ENCODE data around the gene ADGRF3. TPM values are rescaled to one million over a fixed set of nuclear protein-coding genes. Genes with fewer than 3 reads are reported as not detected.
"Not testable (repeated sequence)": the region's sequence is repeated elsewhere in the genome, so short reads cannot be mapped to it uniquely, and the experiment has no call there.

Gene ADGRF3
- under 0.01 TPM for total RNA-seq

DNA sequence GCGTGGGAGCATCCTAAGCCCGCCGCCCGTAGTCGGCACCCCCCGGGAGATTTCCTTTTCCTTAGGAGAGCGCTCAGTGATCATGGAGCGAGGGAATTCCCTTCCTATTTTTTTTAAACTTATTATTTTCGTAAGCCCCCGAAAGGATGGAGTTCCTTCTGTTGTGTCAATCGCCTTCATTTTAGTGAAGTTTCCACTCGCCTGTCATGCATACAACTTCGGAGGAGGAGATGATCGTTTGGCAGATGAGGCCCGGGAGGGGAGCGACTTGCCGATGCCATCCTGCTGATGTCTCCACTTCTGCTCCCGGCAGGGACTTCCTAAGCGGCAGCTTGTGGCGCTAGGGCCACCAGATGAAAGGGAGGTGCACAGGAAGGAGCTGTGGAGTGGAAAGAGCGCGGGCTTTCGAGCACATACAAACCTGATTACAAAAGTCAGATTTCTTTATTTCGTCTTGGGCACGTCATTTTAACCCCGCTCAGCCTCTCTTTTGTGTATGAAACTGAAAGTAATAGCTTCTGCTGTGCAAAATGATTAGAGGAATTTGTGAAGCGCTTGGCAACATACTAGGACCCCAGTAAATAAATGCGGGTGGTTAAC is at the start of gene ADGRF3:
Gene ADGRF3, minus strand, starts transcription at position 336 of the 600 bp plus-strand sequence. CDS start 555 bp downstream, outside the sequence.
- FAIRE-seq, result no peak
- DNase-seq (ENCODE audit: low spot score in 2 of 2), result peak in 1 of 2 donors; percentile 33

DNA sequence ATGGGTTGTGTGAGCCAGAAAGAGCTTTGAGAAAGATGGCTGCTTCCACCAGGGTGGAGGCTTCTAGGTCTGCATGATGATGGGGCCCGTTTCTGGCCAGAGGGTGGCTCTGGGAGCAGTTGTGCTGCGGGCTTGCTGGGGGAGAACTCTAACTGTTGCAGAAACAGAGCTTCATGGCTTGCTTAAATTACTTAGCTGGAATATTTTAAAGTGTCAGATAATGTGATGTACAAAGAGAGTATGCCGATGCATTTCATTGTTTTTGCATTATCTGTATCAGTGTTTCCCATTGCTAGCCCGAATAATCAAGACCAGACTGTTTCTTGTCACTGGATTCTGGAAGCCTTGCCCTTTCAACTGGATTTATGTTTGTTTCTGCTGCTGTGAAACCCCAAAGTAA is 48.8 kb upstream of the ADGRF3 start:
- DNase-seq (ENCODE audit: low spot score in 2 of 2) (no peak), FAIRE-seq (no peak)

GRCh38 chr2:26394694-26395093 is 48.1 kb upstream of the ADGRF3 start:
- DNase-seq (ENCODE audit: low spot score in 2 of 2), result no peak
- FAIRE-seq, result no peak

DNA sequence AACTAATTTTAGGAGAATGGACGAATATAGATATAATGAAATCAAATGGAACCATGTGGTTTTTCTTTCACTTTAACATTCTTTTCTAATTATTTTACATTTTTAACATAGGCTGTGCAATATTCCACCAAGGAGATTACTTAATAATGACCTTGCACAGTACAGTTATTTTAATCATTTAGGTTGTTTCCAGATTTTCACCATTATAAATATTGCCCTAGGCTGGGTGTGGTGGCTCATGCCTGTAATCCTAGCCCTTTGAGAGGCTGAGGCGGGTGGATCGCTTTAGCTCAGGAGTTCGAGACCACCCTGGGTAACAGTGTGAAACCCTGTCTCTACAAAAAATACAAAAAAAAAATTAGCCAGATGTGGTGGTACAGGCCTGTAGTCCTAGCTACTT is 40.6 kb upstream of the ADGRF3 start:
- DNase-seq (ENCODE audit: low spot score in 2 of 2), result no peak
- FAIRE-seq, result no peak

- FAIRE-seq, result no peak
These were observed 38.0 kb upstream of the ADGRF3 start for GRCh38 chr2:26384597-26384996.

DNA sequence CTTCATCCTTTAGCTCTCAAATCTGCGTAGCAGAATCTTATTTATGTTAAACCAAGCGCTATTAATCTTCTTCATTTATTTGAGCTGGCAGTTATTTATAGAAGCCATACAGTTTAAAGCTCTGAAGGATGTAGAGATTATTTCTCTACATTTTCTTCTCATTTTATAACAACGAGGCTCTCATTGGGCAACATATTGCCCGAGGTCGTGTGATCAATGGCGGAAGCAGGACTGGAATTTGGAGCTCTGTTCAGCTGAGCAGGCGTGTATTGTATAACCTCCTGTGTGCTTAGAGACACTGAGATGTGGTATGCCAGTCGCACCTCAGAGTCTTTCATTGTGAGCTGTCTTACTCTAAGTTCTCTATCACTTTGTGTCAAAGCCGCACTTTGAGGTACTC is 37.6 kb upstream of the ADGRF3 start:
- FAIRE-seq, result no peak

More at GRCh38 chr2:26384597-26384996, 38.0 kb upstream of the ADGRF3 start:
- no peak for DNase-seq (ENCODE audit: low spot score in 2 of 2)

DNA sequence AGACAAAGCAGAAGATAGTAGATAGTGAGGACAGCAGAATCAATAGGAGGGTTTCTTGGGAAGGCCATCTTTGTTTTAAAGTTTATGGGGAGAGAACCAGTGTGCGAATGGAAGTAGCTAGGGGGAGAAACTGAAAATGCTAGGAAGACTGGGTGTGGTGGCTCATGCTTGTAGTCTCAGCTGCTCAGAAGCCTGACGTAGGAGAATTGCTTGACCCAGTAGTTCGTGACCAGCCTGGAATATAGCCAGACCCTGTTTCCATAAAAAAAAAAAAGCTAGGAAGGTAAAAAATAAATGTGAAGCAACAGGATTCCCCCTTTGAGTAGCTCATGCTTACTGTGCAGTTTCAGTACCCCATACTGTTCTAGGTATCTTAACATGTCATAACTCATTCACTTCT is 36.0 kb upstream of the ADGRF3 start:
- DNase-seq (ENCODE audit: low spot score in 2 of 2) (no peak), FAIRE-seq (no peak)

More for the DNA sequence above, 37.6 kb upstream of the ADGRF3 start:
- no peak for DNase-seq (ENCODE audit: low spot score in 2 of 2)

DNA sequence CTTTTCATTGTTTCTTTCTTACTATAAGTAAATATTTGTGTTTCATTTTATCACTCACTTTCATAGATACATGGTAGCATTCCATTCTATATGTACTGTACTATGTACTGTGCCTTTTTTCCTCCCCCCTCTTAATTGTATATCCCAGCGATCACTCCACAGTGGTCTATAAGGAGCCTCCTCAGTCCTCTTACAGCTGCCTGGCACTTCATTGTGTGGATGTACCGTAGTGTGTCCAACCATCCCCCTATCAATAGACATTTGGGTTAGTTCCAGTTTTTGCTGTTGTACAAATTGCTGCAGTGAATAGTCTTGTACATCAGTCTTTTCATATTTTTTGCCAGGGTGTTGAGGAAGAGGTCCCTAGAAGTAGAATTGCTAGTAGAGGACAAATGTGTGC is 33.7 kb upstream of the ADGRF3 start:
- DNase-seq (ENCODE audit: low spot score in 2 of 2) (no peak), FAIRE-seq (no peak)

DNA sequence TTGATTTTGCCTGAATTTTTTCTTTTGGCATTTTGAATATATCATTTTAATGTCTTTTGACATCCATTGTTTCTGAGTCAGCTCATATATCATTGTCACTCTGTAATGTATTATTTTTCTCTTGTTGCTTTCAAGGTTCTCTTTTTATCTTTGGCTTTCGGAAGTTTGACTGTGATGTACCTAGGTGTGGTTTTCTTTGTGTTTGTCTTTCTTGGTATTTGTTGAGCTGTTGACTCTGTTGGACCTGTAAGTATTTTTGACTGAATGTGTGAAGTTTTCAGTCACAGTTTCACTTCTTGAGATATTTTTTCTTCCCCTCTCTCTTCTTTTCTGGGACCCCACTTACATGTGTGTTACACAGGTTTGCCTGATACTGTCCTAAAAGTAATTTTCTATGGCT is 30.2 kb upstream of the ADGRF3 start:
- FAIRE-seq (no peak), DNase-seq (ENCODE audit: low spot score in 2 of 2) (no peak)

DNA sequence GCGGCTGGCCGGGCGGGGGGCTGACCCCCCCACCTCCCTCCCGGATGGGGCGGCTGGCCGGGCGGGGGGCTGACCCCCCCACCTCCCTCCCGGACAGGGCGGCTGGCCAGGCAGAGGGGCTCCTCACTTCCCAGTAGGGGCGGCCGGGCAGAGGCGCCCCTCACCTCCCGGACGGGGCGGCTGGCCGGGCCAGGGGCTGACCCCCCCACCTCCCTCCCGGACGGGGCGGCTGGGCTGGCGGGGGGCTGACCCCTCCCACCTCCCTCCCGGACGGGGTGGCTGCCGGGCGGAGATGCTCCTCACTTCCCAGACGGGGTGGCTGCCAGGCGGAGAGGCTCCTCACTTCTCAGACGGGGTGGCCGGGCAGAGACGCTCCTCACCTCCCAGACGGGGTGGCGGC is 24.3 kb upstream of the ADGRF3 start:
- not testable (repeated sequence) for FAIRE-seq; DNase-seq (ENCODE audit: low spot score in 2 of 2)

DNA sequence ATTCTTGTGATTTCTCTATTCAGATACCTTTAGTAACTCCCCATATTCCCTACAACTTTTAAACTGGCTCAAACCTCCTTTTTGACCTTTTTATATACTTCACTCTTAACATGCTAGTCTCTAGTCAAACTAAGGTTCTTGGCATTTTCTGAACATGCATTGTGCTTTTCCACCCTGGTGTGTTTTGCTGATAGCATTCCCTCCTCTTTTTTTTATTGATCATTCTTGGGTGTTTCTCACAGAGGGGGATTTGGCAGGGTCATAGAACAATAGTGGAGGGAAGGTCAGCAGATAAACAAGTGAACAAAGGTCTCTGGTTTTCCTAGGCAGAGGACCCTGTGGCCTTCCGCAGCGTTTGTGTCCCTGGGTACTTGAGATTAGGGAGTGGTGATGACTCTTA is 23.1 kb upstream of the ADGRF3 start:
- FAIRE-seq; DNase-seq (ENCODE audit: low spot score in 2 of 2): not testable (repeated sequence)

DNA sequence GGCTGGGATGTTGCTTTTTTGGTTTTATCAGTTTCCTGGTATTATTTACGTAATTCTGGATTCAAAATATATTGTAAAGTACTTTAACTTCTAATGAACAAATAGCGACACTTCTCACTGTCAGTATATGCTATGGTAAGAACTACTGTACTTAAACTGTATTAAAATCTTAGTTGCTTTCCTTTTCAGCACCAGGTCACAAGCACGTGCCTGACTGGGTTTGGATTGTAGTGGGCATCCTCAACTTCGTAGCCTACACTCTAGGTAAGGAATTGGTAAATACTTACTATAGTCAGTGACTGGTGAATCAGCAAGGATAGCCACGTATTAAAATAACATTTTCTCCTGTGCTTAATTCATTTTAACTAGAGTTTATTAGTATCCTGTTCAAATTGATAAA is 20.4 kb upstream of the ADGRF3 start:
- DNase-seq (ENCODE audit: low spot score in 2 of 2) (no peak), FAIRE-seq (no peak)

DNA sequence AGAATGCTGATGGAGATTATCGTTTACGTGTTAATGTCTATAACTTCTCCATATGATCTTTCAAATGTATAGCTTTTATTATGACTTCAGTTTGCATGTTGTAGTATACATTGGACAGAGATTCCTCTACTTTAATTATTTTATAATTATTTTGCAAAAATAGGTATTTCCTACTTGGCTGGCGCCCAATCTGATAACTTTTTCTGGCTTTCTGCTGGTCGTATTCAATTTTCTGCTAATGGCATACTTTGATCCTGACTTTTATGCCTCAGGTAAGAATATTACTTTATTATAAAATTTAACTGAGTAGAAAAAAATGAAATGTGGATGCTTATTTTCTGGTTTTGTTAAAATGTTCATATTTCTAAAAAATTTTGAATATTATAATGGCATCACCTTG is 18.1 kb upstream of the ADGRF3 start:
- FAIRE-seq (no peak), DNase-seq (ENCODE audit: low spot score in 2 of 2) (no peak)

GRCh38 chr2:26363958-26364357 is 17.4 kb upstream of the ADGRF3 start:
- no peak for DNase-seq (ENCODE audit: low spot score in 2 of 2)
- no peak for FAIRE-seq

DNA sequence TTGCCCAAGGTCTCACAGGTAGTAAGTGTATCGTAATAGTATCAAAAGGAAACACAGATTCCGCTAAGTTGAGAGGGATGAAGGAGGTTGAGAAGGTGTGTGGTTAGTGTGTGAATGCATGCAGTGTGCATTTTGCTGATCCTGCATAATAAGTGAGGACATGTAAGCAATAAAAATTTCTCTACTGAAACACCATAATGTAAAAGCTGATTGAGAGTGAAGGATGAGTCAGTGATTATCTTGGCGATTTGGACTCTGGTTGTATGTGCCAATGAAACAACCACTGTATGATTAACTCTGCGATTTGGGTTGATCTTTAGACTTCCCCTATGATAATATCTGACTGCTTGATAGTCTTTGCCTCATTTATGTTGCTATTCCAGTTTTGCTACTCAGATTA is 16.7 kb upstream of the ADGRF3 start:
- no peak for DNase-seq (ENCODE audit: low spot score in 2 of 2)
- FAIRE-seq, result no peak

DNA sequence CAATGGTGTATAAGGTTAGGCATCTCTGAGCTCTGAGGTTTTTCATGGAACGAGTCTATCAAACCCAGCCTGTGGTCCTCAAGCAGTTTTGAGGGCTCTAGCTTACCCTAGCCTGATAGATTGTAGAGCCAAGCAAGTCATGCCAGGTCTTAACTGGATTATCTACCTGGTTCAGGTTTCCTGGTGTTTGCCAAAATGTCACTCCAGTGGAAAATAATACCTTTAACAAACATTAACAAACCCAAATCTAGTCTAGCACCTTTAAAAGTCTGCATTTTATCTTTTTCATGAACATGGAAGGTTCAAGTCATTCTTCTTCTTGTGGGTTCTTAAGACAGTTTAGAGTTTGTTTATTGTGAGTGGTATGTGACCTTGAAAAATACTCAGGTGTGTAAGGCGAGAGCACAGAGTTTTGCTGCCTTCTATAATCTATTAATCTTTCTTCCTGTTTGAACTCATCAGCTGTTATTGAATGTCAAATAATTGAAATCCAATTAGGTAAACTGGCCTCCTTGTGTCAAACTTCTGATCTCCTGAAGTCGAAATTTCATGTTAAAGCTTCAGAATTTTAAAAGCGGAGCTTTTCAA is 13.4 kb upstream of the ADGRF3 start:
- FAIRE-seq, result no peak
- DNase-seq (ENCODE audit: low spot score in 2 of 2), result no peak

DNA sequence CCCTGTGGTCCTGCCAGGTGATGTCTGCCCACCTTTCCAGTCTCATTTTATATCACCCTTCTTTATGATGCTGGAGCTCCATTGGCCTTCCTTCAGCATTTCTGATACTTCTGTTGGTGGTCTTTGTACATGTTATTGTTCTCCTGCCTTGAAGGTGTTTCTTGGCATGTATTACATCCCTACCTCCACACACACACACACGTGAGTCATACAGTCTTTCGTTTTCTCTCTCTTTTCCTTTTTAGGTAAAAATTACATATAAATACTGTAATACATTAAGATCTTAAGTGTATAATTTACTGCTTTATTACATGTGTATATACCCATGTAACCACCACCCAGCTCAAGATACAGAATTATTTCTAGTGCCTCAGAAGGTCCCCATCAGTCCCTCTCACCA is 10.2 kb upstream of the ADGRF3 start:
- no peak for DNase-seq (ENCODE audit: low spot score in 2 of 2)

DNA sequence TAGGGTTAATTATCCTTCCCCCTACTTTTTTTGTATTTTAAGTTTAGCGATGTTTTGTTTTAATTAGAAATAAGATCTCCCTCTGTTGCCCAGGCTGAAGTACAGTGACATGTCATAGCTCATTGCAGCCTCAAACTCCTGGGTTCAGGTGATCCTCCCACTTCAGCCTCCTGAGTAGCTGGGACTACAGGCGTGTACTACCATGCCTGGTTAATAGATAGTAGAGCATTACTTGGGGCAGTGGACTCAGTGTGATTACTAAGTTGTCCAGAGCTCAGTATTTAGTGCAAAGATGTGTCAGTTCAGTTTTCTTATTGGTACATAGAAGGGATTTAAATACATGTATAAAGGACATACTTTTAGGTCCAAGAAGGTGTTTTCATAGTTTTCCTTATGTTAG is 9.5 kb upstream of the ADGRF3 start:
- FAIRE-seq, result no peak
- no peak for DNase-seq (ENCODE audit: low spot score in 2 of 2)

More for the DNA sequence above, 10.2 kb upstream of the ADGRF3 start:
- no peak for FAIRE-seq

- FAIRE-seq, result no peak
- DNase-seq (ENCODE audit: low spot score in 2 of 2), result no peak
These were observed 8.7 kb upstream of the ADGRF3 start for GRCh38 chr2:26355038-26355995.

DNA sequence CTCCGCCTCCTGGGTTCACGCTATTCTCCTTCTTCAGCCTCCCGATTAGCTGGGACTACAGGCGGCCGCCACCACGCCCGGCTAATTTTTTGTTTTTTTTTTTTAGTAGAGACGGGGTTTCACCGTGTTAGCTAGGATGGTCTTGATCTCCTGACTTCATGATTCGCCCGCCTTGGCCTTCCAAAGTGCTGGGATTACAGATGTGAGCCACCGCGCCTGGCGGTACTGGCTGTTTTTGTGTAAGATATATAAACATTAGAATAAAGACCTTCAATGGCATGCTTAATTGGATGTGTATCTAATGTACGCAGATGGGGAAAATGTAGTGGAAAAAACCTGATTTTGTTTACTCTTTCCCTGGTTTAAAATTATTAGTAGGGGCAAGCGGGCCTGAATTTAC is 7.9 kb upstream of the ADGRF3 start:
- DNase-seq (ENCODE audit: low spot score in 2 of 2); FAIRE-seq: not testable (repeated sequence)

DNA sequence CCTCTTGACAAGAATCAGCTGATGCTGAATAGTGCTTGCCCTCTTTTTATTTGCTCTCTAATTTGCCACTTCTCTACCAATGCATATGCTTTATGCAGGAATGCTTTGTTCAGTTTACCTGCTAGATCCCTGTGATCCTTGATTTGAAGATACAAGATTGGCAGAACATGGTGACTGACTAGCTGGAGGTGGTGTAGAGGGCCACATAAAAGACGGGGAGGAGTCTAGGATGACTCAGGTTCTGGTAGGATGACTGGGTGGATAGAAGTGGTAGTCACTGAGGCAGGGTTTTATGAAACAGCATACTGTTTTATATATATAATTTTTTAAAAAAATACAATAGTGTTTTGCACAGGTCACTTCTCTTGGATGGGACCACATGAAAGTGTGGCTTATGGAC is 6.3 kb upstream of the ADGRF3 start:
- DNase-seq (ENCODE audit: low spot score in 2 of 2), result no peak
- FAIRE-seq, result no peak

Data from frontal cortex (tissue), 4 donors.